ENCODE measurements around the gene COL4A2.

DNA sequence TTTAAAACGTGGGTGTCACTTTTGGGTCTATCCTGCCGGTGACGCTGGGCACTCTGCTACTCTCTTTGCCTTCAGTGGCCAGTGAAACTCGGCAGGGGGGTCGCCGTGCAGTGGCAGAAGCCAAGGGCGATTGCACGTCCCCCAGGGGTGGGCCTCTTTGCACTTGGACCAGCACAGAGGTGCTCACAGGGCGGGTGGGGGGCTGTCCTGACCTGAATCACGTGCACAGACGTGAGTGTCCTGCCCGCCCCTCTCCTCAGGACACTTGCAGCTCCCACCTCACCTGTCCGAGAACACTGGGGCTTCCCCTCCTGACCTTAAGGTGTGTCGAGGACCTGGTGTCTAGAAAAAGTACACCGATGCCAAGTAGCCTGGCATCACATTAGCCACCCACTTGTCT lies 16.3 kb upstream of the COL4A2 start:
- TF ChIP-seq TAF1 (IDR thresholded peaks at IDR 0.05; ENCODE audit: borderline replicate concordance, low read depth, low read length), result no peak
- TF ChIP-seq POLR2A (IDR thresholded peaks at IDR 0.05; ENCODE audit: low read depth, low read length), result no peak
